Fibroblast of villous mesenchyme (primary cell): ENCODE measurements around the gene KCNAB1. TPM values are rescaled to one million over a fixed set of nuclear protein-coding genes. Genes with fewer than 3 reads are reported as not detected.

Experiments
- DNase-seq: peaks from one replicate; pipeline ENCODE4 v3.0.0-alpha.2; 2010; ENCODE audit warnings: low read depth
- H3K4me3 ChIP-seq: 2 replicates; pipeline ENCODE4 v1.5.1; 2011; ENCODE audit warnings: low read depth, mild to moderate bottlenecking, low read length
- total RNA-seq: library from RNA; depleted of rRNA; stranded (reverse); fragments of >200 nt; gene quantifications from 2 replicates; pipeline ENCODE4 v1.2.3, GENCODE V29; 2012
- TF ChIP-seq, protein P1 (sequence below): IDR thresholded peaks from 2 replicates; pipeline ENCODE4 v1.5.1; 2012; ENCODE audit warnings: low read depth, mild to moderate bottlenecking, low read length; ENCODE audit not compliant: insufficient read depth

Gene KCNAB1
- total RNA-seq, 1 donor, result not detected

DNA sequence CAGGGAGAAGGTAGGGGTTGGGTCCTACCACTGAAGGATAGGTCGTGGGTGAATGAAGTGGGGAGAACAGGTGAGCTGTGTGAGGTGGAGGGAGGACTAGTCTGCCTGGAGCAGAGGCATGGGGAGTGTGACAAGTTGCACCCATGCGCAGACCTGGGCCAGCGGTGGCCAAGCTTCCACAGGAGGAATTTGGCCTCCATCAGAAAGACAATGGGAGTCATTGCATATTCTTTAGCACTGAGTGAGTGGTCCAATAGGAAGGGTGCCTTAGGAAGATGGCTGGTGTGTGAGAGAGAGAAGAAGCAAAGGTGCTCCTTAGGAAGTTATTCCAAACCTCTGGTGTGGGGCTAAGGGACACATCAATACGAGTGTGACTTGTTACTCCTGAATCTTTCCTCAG is 191.1 kb downstream of the KCNAB1 start:
- TF ChIP-seq, protein P1, sequence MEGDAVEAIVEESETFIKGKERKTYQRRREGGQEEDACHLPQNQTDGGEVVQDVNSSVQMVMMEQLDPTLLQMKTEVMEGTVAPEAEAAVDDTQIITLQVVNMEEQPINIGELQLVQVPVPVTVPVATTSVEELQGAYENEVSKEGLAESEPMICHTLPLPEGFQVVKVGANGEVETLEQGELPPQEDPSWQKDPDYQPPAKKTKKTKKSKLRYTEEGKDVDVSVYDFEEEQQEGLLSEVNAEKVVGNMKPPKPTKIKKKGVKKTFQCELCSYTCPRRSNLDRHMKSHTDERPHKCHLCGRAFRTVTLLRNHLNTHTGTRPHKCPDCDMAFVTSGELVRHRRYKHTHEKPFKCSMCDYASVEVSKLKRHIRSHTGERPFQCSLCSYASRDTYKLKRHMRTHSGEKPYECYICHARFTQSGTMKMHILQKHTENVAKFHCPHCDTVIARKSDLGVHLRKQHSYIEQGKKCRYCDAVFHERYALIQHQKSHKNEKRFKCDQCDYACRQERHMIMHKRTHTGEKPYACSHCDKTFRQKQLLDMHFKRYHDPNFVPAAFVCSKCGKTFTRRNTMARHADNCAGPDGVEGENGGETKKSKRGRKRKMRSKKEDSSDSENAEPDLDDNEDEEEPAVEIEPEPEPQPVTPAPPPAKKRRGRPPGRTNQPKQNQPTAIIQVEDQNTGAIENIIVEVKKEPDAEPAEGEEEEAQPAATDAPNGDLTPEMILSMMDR, result no peak
- H3K4me3 ChIP-seq, result no peak overlapping the region
- DNase-seq, result no peak

- TF ChIP-seq, protein P1, result no peak
- no peak overlapping the region for H3K4me3 ChIP-seq
- DNase-seq, result no peak
Measured at GRCh38 chr3:156311930-156312329, 191.6 kb downstream of the KCNAB1 start.

DNA sequence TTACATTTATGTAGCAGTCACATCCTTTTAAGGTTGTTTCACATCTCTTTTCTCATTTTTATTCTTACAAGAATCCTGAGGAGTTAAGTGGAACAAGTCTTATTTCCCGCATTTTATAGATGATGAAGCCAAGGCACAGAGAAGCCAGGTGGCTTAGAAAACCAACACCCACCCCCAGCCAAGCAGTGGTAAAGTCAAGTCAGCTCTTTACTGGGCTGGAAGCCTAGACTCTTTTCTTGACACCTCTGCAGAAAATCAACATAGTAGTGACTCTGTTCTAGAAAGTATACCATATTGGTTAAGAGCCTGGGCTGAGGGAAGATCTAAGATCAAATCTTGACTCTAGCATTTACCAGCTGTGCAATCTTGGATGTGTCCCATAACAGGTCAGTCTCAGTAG is 195.7 kb downstream of the KCNAB1 start:
- no peak for DNase-seq
- TF ChIP-seq, protein P1, result no peak
- H3K4me3 ChIP-seq, result no peak overlapping the region

DNA sequence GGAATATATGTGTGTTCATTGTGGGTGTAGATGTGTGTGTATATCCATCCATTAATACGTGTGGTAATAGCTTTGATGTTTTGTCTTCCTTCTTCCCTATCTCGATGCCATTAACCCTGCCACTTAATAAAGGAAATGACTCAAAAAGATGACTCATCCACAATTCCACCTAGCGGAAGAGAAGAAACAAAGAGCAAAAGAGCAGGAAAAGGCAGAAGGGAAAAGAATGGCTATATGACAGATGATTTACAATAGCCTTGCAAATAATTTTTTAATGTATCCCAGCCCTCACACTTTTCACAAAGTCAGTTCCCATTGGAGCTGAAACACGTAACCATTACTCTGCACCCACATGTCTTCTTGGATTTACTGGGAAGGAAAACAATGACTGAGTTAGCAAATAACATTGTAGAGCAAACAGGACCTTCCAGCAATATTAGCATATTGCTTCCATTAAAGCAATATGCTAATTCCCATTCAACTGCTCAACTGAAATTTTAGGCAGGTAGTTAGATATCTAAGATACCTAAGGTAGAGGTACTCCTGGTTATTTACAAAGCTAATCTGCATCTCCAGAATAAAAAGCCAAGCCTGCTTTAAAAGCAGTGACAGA is 197.2 kb downstream of the KCNAB1 start:
- no peak overlapping the region for H3K4me3 ChIP-seq
- DNase-seq, result peak; percentile 28
- TF ChIP-seq, protein P1, result no peak

GRCh38 chr3:156321945-156322344 is 201.6 kb downstream of the KCNAB1 start:
- TF ChIP-seq, protein P1, result no peak

DNA sequence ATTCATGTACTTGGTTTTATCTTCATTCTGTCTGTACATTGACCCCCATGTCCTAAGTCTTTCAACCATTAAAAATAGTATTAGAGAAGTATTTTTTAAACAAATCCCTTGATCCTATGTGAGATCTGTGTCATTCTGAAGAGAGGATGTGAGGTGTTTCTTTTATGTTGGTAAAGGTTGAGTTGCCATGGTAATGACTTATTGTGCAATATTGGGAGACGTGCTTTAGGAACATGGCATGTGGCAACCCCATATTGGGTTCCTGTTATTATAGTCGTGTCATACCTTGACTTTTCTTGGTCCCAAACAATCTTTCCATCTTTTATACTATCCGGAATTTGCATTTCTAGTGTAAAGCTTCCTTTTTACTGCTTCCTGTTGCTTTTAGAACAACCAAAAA is 203.1 kb downstream of the KCNAB1 start:
- H3K4me3 ChIP-seq, result no peak overlapping the region
- peak; percentile 7 for DNase-seq

More at GRCh38 chr3:156321945-156322344, 201.6 kb downstream of the KCNAB1 start:
- no peak for DNase-seq
- no peak overlapping the region for H3K4me3 ChIP-seq

DNA sequence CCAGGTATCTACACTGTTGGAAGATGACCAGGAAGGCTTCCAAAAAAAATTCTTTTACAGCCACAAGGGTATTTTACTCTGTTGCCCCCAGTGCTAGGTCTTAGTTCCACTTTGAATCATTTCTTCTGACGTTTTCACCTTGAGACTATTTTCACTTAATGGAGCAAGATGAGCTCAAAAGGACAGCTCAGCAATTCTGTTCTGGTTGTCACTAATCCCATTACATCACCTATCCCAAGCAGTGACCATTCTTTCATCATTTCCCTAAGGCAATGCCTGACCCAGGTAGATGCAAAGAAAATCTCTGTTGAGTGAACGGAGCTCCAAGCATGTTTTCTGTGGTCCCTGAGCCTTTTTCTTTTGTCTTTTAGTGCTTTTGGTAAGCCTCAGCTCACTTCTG is 210.0 kb downstream of the KCNAB1 start:
- DNase-seq, result no peak
- H3K4me3 ChIP-seq, result no peak overlapping the region
- TF ChIP-seq, protein P1, result no peak

More for the DNA sequence above, 203.1 kb downstream of the KCNAB1 start:
- TF ChIP-seq, protein P1, result no peak
